GM18508 (cell line): ENCODE data around the gene ADAMTS13.

Experiments
- ATAC-seq: cut with Tn5 transposase; IDR thresholded peaks from one replicate; pipeline ENCODE4 v1.9.1; 2021; ENCODE audit warnings: moderate number of reproducible peaks; ENCODE audit not compliant: insufficient read depth, unreplicated experiment

ADAMTS13 gene

DNA sequence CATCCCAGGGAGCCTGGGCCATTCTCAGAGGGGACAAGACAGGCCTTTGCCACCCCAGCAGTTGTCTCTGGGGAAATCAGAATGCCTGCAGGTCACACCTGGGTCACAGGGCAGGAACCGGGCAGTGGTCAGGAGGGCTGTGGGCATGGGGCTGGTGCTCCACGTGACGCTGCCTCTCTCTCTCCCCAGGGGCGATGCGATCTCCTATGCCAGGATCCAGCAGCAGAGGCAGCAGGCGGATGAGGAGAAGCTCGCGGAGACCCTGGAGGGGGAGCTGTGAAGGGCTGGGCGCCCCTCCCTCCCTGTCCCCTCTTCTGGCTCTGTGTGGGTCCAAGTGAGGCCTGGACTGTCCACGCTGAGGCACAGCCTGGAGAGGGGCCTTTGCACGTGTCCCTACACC is 46.2 kb downstream of the ADAMTS13 start:
- ATAC-seq, result no peak

DNA sequence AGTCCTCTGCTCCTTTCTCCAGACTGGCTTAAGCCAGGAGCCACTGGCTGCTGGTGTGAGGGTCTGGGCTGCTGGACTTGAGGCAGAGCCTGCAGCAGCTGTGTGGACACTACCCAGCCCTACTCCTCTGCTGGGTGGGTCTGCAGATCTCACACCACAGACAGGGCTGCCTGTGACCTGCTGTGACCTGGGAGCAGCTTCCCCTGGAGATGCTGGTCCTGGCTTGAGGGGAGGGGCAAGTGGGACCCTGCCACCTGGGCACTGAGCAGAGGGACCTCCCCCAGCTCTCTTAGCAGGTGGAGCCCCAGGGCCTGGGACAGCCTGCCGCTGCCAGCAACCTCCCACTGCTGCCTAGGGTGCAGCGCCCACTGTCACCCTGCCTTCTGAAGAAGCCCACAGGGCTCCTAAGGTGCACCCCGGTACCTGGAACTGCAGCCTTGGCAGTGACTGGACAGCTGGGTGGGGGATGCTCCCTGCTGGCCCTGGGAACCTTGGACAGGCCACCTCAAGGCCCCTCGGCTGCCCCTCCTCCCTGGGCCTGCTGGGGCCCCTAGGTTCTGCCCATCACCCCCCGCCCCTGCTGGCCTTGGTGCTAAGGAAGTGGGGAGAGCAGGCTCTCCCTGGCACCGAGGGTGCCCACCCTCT is 46.7 kb downstream of the ADAMTS13 start:
- no peak for ATAC-seq

DNA sequence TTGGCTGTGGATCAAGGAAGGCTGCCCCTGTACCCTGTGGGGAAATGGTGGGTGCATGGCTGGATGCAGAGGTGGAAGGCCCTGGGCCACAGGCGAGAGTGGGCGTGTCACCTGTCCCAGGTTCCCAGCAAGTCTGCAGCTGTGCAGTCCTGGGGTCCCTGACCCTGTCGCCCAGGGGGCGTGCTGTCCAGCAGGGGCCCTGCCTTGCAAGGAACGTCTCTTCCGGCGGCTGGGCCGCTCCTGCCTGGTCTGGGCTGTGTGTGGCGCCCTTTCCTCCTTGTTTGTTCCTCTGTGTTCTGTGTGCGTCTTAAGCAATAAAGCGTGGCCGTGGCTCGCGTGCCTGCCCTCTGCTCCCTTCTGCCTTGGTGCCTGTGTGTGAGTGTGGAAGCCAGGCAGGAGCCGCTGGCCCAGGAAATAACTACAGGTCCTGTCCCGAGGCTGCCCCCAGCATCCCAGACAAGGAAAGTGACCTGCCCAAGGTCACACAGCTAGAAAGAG is 48.3 kb downstream of the ADAMTS13 start:
- ATAC-seq, result no peak

GRCh38 chr9:133470988-133471387 is 48.8 kb downstream of the ADAMTS13 start:
- ATAC-seq, result no peak

- no peak for ATAC-seq
Measured at GRCh38 chr9:133471551-133472276, 49.5 kb downstream of the ADAMTS13 start.

DNA sequence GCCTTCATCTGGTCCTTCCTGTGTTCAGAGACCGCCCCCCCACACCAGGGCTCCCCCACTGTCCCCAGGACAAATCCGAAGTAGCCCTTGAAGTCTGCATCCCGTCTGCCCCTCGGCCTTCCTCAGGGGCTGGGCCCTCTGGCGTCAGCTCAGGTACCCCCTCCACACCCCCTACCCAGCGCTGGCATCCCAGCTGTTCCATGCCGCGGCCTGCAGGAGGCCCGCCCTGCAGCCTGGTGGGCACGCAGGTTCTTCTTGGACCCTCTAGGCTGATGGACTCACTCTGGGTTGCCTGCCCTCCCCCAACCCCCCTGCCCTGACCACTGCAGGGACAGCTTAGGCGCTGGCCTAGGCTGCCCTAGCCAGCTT is 50.1 kb downstream of the ADAMTS13 start:
- ATAC-seq, result no peak

DNA sequence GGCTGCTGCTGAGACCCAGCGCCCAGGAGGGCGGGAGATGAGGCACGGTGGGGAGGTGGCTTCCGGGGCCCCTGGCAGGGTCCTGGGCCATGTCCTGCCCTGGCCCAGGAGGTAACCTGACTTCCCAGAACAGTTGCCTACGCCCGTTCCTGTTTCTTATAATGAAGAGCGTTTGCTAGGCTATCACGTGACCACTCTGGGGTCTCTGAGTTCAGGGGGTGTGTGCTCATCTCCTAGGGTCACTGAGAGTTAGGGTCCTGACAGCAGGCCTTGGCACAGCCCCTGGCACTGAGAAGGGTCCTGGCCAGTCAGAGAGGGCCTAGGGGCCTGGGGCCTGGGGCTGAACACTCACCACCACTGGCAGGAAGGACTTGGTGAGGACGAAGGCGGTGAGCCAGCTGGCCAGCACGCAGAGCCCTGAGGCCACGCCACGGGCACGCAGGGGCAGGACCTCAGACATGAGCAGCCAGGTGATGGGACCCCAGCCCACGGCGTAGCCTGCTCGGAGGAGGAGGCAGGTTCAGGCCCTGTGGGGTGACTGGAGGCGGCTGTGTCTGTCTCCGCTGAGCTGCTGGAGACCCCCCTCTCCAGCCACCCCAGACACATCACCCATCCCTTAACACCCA is 50.7 kb downstream of the ADAMTS13 start:
- ATAC-seq, result no peak

GRCh38 chr9:133473743-133474142 is 51.6 kb downstream of the ADAMTS13 start:
- no peak for ATAC-seq

- ATAC-seq, result no peak
Measured at GRCh38 chr9:133474215-133474614, 52.0 kb downstream of the ADAMTS13 start.

DNA sequence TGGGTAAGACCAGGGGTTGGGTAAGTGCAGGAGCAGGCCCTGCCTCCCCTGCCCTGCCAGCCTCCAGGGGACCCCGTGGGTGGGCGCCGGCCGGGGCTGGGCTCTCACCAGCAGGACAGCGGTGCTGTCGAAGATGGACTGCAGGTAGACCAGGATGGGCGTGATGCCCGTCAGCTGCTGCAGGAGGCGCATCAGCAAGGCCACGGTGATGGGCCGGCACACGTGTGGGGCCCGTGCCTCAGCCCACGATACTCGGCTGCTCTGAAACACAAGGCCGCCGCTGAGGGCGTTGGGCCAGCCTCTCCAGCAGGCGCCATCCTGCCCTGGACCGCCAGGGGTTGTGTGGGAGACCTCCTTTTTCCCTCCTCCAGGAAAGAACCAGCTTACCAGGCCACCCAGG is 52.7 kb downstream of the ADAMTS13 start:
- no peak for ATAC-seq

DNA sequence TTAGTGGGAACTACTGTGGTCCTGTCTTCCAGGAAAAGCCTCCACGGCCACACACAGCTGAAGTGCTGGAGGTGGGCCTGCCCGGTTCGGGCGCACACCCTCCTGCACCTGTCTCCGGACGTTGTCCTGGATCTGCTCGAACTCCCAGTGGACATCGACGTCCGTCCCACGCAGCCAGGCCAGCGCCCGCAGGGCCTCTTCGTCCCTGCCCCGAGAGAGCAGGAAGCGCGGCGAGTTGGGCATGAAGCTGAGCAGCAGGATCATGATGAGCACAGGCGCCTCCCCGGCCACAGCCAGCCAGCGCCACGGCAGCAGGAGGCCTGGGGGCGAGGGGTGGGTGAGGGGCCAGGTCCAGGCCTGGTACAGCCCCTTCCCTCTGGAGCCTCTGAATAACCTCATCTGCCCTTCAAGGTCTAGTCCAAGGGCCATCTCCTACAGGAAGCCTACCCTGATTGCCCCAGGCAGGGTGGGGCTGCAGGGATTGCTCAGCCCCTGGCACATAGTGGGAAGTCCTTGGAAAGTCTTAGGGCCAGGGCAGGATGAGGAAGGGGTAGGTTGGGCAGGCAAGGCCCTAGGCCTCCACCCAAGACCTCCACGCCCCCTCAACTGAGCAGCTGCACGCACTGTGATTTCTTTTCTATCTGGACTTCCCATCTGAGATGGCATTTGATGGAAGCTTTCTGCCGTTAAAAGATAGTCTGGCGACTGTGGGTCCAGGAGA is 53.3 kb downstream of the ADAMTS13 start:
- ATAC-seq, result no peak

- no peak for ATAC-seq
Measured at GRCh38 chr9:133476036-133476931, 54.1 kb downstream of the ADAMTS13 start.

GRCh38 chr9:133476941-133477340 is 54.8 kb downstream of the ADAMTS13 start:
- no peak for ATAC-seq

- no peak for ATAC-seq
Measured at GRCh38 chr9:133477461-133477860, 55.3 kb downstream of the ADAMTS13 start.

GRCh38 chr9:133477992-133478850 is 56.1 kb downstream of the ADAMTS13 start:
- no peak for ATAC-seq

GRCh38 chr9:133478851-133479711 is 56.9 kb downstream of the ADAMTS13 start, which contains the start of gene SLC2A6:
Gene SLC2A6, minus strand, starts transcription at chr9:133479099. Its CDS starts 40 bp downstream, at chr9:133479059.
- no peak for ATAC-seq

DNA sequence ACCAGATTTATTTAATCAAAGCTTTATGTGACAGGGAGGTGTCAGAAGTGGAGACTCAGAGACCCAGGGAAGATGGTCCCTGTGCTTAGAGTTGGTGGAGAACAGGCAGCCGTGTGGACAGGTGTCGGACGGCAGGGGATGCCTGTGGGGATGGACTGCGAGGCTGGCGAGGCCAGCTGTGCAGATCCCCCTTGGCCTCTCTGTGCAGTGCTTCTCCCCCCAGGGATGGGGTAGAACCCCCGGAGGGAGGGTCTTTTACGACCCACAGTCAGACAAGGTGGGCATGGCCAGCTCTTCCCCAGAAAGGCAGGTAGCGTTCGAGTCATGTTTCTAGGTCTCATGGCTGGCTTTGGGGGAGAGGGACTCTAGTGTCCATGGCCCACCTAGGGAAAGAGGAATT is 61.4 kb downstream of the ADAMTS13 start:
- ATAC-seq, result no peak
